Fibroblast of skin of scalp (primary cell): Measurements from ENCODE around the gene COL4A1.
"Not testable (repeated sequence)": the region's sequence is repeated elsewhere in the genome, so short reads cannot be mapped to it uniquely, and the experiment has no call there.

ENCODE experiments used
- DNase-seq: peaks from one replicate; pipeline ENCODE4 v3.0.0-alpha.2; 2013

COL4A1 gene

GRCh38 chr13:110128546-110128945, 178.4 kb downstream of the COL4A1 start:
- DNase-seq = no peak

DNA sequence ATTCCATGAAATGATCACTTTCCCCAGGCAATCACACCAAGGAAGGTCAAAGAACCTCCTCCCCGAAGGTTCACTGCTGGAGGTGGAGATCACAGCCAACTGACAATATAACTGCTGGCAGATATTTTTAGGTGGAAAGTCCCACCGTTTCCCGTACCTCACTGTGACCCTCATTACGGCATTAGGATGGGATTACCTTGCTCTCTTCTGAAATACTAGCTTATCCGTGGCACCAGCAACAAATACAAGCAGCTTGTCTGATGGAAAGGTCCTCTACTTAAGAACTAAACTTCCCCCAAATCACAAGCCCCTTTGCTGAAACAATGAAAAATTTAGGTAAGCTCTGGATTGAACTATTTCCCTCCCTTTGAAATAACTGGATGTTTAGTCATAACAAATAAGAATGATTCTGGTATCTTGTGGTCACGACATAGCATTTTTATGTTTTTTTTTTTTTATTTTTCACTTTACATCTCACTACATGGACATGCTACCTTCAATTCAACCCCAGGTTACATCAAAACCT, 178.9 kb downstream of the COL4A1 start:
- DNase-seq = peak; percentile 56

DNA sequence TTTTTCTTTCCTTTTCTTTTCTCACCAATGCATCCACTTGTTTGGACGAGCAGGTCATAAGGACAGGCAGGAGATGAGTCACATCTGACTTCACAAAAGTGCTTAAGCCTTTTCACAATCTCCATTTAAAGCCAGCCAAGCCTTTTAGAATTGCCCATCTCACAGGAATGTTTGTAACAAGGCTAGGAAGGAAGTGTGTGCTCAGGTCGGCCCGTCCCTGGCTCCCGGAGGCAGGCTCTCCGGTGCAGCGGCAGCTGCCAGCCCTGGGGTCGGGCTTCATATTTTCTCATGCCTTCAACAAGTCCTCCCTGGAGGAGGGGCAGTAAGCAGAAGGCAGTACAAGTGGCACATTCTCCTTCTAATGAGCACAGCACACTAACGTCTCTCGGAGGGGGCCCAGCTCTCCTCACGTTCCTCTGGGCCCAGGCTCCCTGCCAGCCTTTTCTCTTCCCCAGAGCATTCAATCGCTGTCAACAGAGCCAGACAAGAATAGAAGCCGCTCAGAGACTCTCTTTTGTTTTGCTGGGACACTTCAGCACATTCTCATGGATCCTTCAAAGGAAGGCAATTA, 180.5 kb downstream of the COL4A1 start:
- DNase-seq = peak; percentile 88

DNA sequence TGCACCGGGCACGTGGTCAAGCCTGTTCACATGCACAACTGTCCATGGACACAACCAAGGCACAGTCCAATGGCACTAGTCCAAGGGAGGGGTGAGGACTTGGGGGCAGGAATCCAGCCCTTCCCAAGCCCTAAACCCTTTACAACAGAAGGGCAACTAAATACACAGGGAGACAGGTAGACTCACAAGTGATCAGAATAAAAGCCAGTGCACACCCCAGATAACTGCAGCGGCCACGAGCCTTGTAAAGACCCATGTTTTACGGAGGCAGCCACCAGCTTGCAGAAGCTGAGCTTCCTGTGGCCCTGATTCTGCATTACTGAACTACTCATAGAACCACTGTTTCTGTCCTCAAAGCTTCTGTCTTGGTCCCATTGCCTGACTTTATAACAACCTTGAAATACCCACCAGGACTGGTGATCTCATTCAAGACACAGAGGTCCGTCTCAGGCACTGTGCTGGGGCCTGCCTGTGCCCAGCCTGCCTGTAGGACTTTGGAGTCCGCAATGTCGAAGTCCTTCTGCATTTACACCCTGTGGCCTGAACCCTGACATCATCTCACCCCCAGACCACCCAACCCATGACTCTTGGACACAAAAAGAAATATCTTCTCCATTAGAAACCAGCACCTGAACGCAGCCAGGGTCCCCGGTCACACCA, 181.2 kb downstream of the COL4A1 start:
- no peak for DNase-seq

- DNase-seq = no peak
Measured at GRCh38 chr13:110125157-110125556, 181.8 kb downstream of the COL4A1 start.

DNA sequence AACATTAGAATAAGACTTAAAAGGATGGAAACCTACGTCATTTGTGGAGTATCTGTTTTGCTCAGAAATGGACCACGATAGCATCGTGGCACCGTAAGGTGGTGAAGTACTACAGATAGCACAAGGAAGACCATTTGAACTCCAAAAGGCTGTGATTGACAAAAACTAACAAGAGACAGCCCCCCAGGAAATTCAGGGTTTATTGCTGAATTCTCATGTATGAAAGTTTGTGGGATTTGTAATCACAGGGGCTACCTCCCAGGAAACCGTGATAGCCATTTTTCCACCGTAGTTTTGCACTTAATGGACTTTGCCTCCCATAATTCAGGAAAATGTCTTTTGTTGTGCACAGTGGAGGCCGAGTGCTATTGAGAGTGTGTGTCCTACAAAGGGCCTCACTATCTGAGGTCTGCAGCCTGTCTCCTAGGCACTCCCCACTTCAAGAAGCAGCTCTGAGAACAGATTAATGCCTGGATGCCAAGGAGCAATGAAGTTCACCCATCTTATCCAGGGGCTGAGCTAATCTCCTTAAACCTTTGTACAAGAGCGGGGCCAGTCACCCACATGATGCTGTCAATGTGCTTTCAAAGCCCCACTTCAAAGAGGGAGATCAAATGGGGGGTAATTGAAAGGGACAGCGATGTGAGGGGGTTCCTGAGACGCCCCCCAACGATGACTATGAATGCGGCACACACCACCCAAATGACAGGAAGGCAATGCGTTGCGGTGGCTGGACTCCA, 182.6 kb downstream of the COL4A1 start:
- no peak for DNase-seq

DNA sequence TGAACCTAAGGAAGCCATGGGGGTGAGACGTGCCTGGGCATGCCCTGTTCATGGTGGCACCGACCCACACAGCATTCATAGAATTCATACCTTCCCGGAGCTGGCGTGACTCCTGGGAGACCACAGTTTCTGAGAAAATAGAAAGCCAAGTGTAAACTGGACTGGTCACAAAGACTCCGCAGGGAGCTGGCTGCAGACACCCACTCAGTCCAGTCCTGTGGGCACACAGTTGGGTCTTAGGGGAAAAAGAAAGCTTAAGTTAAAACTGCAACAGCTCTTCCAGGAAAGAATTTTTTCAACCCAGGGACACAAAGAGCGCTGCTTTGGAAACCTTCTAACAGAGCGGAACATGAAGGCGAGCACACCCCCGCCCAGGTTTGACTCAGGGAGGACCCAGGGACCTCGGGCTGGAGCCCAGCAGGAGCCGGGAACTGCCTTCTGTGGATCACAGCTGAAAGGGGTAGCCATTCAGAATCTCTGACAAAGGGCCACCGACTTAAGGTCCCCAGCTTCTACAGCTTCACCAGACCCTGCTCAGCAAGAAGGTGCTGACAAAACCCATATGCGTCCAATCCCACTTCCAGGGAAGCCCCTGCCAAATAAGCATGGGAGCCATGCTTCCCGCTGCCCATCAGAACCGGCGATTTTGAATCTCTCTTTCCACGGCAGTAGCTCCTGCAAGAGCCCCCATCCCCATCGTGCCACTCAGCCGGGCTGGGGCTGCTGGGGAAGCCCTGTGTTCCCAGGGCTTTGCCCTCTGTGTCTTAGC, 183.7 kb downstream of the COL4A1 start:
- no peak for DNase-seq

GRCh38 chr13:110121422-110122083, 185.4 kb downstream of the COL4A1 start:
- no peak for DNase-seq

GRCh38 chr13:110119935-110120905, 186.7 kb downstream of the COL4A1 start:
- DNase-seq = no peak

DNA sequence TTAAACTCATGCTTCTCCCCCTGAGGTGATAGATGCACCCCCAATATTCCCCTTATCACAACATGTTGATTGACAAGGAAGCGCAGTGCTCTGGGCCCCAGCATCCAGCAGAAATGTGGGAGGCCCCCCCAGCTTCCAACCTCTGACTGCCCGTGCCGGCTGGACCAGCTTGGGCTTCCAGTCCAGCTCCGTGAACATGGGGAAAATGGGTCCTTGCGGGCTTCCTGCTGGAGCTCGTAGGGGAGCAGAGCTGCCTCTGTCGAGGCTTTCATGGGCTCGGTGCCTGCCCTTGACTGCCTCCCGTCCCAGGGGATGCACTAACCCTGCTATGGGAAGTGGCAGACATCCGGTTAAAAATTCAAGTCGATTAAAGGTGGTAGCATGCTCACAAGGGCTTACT, 188.9 kb downstream of the COL4A1 start:
- DNase-seq = no peak

DNA sequence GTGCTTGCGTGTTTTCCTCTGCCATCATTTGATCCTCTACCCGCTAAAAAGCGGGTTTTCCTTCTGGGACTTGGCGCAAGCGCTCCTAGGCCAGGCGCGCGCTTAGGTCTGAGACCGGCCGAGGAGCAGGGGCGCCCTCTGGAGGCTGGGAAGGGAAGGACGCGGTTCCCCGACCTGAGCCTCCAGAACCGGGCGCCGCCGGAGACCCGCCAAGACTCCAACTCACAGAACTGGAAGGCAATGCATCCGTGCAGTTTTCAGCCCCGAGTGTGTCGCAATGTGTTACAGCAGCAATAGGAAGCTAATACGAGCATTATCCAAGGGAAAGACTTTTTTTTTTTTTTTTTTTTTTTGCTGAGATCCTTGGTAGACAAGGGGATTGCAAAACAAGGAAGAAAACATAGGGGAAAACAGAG, 190.9 kb downstream of the COL4A1 start:
- peak; percentile 73 for DNase-seq

DNA sequence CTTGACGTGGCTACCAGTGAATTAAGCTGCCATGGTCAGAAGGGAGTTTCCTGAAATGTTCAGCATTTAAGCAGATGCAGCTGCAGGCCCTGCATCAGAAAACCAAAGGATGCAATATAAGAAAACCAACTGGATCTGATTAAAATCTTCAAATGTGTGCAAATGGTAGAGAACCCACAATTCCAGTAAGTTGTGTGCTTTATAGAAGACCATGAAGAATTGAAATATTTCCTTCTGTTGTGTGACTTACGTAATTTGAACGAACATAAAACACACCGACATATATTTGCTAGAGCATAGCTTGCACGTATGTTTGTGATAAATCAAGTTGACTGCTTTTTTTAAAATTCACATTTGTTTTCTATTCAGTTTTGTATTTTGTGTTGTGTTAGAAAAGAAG, 191.4 kb downstream of the COL4A1 start:
- no peak for DNase-seq

DNA sequence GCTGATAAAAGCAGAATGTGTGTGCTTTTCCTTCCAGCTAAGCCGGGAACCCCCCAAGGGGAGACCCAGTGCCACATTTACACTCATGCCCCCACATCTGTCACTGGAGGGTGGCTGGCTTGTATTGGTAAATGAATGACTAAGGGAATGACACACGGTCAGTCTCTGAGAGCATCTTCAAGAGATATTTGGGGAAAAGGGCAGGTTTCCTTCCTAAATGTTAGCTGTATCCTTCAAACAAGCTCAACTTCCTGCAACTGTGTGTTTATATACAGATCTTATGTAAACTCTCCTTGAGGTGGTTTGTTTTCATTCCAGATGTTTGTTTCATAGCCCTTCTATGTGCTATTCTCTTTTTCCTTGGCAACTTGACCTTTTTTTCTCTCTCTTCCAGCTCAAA, 192.6 kb downstream of the COL4A1 start:
- no peak for DNase-seq

DNA sequence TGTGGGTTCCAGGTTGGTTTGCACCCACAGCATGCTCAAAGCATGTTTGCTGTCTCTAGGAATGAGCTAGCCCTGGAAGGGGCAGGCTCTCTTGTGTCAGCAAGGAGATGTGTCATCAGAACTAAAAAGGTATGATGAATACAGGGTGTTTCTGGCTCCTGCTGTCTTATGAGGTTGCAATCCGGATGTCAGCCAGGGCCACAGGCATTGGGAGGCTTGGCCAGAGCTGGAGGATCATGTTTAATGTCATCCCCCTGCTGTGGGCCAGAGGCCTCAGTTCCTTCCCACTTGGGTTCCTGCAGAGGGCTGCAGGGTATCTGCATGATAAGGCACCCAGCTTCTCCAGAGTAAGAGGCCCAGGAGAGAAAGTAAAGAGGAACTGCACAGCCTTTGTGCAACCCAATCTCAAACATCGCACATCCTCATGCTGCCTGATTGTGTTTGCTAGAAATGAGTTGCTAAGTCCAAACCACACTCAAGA, 193.6 kb downstream of the COL4A1 start:
- peak; percentile 54 for DNase-seq

DNA sequence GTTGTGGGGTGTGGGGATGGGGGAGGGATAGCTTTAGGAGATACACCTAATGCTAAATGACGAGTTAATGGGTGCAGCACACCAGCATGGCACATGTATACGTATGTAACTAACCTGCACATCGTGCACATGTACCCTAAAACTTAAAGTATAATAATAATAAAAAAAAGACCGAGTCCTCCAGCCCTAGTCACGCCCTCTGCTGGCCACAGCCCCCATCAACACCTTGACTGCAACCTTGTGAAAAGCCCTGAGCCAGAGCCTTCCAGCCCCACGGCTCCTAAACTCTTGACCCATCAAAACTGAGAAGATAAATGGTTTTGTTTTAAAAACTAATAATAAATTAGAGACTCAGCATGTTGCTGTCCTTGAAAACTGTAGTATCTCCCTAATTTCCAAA, 194.6 kb downstream of the COL4A1 start:
- DNase-seq = not testable (repeated sequence)

DNA sequence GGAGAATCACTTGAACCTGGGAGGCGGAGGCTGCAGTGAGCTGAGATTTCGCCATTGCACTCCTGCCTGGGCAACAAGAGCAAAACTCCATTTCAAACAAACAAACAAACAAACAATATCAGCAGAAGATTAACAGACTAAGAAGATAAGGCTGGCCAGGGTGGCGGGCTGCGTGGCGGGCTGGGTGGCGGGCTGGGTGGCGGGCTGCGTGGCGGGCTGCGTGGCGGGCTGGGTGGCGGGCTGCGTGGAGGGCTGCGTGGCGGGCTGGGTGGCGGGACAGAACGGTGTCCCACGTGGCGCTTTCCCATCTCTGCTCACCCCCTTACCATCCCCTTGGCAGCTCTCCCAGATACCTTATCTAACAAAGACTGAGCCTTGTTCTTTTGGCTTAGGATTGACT, 196.2 kb downstream of the COL4A1 start:
- DNase-seq = no peak

GRCh38 chr13:110109910-110110309, 197.0 kb downstream of the COL4A1 start:
- peak; percentile 90 for DNase-seq

GRCh38 chr13:110109140-110109783, 197.7 kb downstream of the COL4A1 start:
- no peak for DNase-seq

- DNase-seq = peak; percentile 89
Measured at GRCh38 chr13:110108348-110109139, 198.4 kb downstream of the COL4A1 start.
